ENCODE data around the gene MTSS2.
A peak's percentile ranks its signal among the peaks of the same experiment; 100 is the strongest.
"Not testable (repeated sequence)": the region's sequence is repeated elsewhere in the genome, so short reads cannot be mapped to it uniquely, and the experiment has no call there.

The MTSS2 gene

DNA sequence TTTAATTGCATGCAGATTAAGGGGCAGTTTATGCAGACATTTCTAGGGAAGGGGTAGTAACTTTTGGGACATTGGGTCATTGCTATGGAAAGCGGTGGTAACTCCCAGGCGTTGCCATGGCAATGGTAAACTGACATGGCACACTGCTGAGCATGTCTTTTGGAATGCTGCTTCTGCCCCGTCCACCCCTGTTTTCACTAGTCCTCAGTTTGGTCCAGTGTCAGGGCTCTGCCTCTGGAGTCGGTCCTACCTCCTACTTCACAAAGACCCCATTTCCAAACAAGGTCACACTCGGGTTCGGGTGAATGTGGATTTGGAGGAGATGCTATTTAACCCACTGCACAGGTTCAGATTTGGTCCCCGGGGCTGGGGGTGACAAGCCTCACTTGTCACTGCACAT lies 36.6 kb downstream of the MTSS2 start:
- DNase-seq: no peak

DNA sequence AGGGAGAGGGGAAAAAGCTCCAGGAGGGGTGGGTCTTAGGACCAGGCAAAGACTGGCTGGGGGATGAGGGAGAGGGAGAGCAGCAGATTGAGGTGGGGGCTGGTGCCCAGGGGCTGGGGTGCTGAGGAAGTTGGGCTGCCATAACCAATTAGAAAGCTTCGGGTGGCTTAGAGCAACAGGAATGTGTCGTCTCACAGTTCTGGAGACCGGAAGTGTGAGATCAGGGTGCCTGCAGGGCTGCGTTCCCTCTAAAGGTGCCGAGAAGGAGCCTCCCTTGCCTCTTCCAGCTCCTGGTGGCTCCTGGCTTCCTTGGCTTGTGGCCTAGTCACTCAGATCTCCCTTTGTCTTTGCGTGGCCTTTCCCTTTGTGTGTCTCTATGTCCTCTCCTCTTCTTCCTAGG lies 37.2 kb downstream of the MTSS2 start:
- DNase-seq: no peak

DNA sequence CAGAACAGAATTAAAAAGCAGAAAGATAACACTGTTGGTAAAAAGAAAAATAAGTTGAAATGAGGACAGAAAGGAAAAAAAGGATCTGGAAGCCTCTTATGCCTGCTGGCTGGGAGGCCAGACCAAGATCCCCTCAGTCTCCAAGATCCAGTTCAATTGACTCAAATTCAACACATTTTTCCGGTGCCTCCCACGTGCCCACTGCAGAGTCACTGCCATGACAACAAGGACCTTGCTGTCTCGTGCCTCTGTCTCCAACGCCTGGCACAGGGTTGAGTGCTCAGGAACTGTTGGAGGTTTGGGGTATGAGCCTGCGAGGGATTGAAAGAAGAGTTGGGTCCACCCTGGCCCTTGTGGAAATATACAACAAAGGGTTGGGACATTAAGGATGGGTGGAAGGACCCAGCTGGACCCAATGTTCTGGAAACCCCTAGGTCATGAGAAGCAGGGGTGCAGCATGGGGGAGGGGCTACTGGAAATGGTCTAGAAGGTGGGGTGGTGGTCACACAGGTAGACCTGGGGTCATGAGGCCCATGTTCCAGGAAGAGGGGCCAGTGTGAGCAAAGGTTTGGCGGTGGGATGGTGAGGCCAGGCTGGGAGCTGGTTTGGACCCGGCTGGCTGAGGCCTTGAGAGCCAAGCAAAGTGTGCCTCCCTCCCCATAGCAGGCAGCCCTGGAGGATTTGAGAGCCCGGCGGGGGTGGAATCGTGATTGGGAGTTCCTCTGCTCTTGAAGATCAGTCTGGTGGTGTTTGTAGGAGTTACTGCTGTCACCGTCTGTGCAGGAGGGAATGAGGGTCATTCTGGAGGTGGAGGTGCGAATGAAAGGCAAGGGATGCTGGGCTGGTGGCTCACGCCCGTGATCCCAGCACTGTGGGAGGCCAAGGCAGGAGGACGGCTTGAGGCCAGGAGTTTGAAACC lies 38.2 kb downstream of the MTSS2 start:
- DNase-seq: no peak

DNA sequence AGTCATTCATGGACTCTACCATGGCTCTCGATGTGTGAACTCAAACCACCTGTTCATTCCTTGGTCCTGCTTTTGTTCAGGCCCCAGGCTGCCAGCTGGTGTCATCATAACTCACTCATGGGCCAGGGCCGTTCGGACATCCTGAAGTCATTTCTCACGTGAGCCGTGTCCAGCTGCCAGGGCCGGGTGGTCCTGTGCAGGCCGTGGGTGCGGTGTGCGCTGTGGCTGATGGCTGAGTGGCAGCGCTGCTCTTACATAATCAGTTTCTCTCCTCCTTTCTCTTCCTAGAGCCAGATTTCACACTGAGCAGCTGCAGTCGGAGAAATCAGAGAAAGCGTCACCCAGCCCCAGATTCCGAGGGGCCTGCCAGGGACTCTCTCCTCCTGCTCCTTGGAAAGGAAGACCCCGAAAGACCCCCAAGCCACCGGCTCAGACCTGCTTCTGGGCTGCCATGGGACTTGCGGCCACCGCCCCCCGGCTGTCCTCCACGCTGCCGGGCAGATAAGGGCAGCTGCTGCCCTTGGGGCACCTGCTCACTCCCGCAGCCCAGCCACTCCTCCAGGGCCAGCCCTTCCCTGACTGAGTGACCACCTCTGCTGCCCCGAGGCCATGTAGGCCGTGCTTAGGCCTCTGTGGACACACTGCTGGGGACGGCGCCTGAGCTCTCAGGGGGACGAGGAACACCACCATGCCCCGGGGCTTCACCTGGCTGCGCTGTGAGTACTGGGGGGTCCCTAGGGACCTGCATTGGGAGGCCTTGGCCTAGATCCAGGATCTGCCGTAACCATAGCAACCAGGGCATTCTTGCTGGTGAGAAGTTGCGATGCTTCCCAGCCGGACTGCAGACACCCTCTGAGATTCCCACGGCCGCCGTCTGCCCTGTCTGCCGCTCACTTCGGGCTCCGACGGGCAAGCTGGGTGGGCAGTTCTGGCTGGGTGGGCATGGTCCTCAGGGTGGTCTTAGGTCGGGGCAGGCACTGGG lies 39.3 kb downstream of the MTSS2 start, which contains the start of gene IL34:
IL34 (plus strand) TSS at position 300 of the 982 bp plus-strand sequence; CDS start at position 689, 389 bp downstream.
- DNase-seq: no peak

DNA sequence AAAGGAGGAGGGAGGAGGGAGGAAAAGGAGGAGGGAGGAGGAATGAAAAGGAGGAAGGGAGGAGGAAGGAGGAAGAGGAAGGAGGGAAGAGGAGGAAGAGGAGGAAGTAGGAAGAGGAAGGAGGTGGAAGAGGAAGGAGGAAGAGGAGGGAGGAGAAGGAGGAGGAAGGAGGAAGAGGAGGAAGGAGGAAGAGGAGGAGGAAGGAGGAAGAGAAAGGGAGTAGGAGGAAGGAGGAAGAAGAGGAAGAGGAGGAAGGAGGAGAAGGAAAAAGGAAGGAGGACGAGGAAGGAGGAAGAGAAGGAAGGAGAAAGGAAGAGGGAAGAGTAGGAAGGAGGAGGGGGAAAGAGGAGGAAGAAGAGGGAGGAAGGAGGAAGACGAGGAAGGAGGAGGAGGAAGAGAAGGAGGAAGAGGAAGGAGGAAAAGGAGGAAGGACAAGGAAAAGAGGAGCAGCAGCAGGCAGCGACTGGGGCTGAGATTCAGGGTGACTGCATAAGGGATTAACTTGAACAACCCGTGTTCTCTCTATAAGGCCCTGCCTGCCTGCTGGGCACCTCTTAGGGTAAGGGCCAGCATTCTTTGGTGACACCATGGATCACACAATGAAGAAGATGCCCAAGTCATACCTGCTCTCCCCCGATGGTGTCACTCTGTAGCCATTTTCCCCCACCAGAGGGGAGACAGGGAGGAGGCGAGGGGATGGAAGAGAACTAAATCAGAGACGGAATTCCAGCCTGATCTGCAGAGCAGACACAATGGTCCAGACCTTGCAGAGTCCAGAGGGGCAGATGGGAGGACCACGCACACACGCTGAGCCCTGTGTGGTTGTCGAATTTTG lies 40.9 kb downstream of the MTSS2 start:
- no peak for DNase-seq

DNA sequence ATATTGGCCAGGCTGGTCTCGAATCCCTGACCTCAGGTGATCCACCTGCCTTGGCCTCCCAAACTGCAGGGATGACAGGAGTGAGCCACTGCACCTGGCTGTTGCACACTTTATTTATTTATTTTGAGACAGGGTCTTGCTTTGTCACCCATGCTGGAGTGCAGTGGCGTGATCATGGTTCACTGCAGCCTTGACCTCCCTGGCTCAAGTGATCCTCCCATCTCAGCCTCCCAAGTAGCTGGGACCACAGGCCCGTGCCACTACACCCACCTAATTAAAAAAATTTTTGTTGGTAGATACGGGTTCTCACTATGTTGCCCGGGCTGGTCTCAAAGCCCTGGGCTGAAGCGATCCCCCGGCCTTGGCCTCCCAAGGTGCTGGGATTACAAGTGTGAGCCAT lies 42.6 kb downstream of the MTSS2 start:
- DNase-seq: not testable (repeated sequence)

DNA sequence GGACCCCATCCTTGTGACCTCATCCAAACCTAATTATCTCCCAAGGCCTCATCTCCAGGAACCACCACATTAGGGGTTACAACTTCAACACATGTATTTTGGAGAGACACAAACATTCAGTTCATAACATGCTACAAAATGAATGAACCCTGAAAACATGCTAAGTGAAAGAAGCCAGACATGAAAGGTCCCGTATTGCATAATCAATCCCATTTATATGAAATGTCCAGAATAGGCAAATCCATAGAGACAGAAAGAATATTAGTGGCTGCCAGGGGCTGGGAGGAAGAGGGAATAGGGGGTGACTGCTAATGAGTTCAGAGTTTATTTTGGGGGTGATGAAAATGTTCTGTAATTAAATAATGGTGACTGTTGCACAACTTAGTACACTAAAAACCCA lies 43.2 kb downstream of the MTSS2 start:
- no peak for DNase-seq

DNA sequence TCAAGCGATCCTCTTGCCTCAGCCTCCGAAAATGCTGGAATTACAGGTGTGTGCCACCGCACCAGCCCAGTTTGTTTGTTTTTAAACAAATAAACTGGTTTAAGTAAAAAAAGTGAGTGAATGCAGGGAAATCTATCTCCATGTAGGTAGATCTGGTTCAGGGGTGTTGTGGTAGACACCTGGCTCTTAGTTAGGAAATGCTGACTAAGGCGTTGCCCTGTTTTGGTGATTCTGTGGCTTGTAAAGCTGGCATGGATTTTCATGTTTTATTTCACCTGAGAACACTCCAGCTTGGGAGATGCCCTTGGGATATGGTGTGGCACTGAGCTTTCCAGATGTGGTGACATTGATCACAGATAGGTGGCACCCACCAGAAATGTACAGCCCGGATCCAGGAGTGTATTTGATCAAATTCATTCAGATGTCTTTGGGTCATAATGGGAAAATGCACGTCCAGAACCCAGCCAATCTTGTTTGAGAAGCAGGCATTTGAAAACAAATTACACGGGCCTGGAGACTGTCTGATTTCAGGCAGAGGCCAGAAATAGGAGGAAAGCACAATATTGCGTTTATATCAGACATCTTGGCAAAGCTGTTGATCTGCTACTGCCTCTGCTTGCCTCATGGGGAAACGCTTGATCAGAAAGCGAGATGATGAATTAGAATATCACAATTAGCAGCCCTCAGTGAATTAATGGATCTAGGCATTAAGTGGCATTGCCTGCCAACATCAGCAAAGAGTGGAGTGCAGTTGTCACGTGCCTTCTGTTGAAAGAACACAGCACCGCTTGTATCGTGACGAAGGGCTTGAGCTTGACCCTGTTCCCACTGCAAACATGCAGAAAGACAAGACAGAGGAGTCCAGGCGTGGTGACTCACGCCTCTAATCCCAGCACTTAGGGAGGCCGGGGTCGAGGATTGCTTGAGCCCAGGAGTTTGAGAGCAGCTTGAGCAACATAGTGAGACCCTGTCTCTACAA lies 46.8 kb downstream of the MTSS2 start:
- peak; percentile 97 for DNase-seq
